GM12872 (cell line): ENCODE data around the gene EEF1AKMT2.

Experiments used
- CTCF ChIP-seq: IDR thresholded peaks from 3 replicates; pipeline ENCODE4 v1.5.1; 2011; ENCODE audit warnings: low read depth, mild to moderate bottlenecking, low read length, moderate library complexity; ENCODE audit not compliant: insufficient read depth

EEF1AKMT2 gene

GRCh38 chr10:124754227-124754626 lies 37.5 kb downstream of the EEF1AKMT2 start:
- TF ChIP-seq CTCF: no peak

- TF ChIP-seq CTCF: no peak
Observed at GRCh38 chr10:124748953-124749645, 42.6 kb downstream of the EEF1AKMT2 start.

- no peak for TF ChIP-seq CTCF
Observed at GRCh38 chr10:124748166-124748565, 43.5 kb downstream of the EEF1AKMT2 start.

GRCh38 chr10:124747745-124748144 lies 43.9 kb downstream of the EEF1AKMT2 start:
- TF ChIP-seq CTCF: no peak

GRCh38 chr10:124746992-124747391 lies 44.7 kb downstream of the EEF1AKMT2 start:
- TF ChIP-seq CTCF: no peak

GRCh38 chr10:124745673-124746072 lies 46.0 kb downstream of the EEF1AKMT2 start:
- peak; percentile 24; the same call in 1 of the 3 replicates for TF ChIP-seq CTCF

- no peak for TF ChIP-seq CTCF
Observed at GRCh38 chr10:124745252-124745651, 46.4 kb downstream of the EEF1AKMT2 start.
